GM19025 (cell line): ENCODE measurements around the gene MS4A15.
"Not testable (repeated sequence)": the region's sequence is repeated elsewhere in the genome, so short reads cannot be mapped to it uniquely, and the experiment has no call there.

Experiments
- ATAC-seq: cut with Tn5 transposase; IDR thresholded peaks from one replicate; pipeline ENCODE4 v1.9.1; 2021; ENCODE audit warnings: mild to moderate bottlenecking, low read depth, moderate library complexity; ENCODE audit not compliant: unreplicated experiment

The MS4A15 gene

GRCh38 chr11:60756307-60757032 is at the start of gene MS4A15:
MS4A15 (plus strand) TSS chr11:60756867; CDS start chr11:60763734, 6,867 bp downstream.
- no peak for ATAC-seq

GRCh38 chr11:60706931-60707330 is 49.7 kb upstream of the MS4A15 start:
- ATAC-seq, result no peak

GRCh38 chr11:60710482-60710881 is 46.2 kb upstream of the MS4A15 start:
- no peak for ATAC-seq

- no peak for ATAC-seq
These were observed 45.4 kb upstream of the MS4A15 start for GRCh38 chr11:60711276-60711675.

GRCh38 chr11:60713423-60713822 is 43.2 kb upstream of the MS4A15 start:
- ATAC-seq, result not testable (repeated sequence)

GRCh38 chr11:60717956-60718355 is 38.7 kb upstream of the MS4A15 start:
- ATAC-seq, result no peak

- no peak for ATAC-seq
These were observed 37.9 kb upstream of the MS4A15 start for GRCh38 chr11:60718524-60719316.

GRCh38 chr11:60719391-60719790 is 37.3 kb upstream of the MS4A15 start:
- ATAC-seq, result no peak

- ATAC-seq, result no peak
These were observed 36.2 kb upstream of the MS4A15 start for GRCh38 chr11:60720460-60720859.

GRCh38 chr11:60724420-60724819 is 32.2 kb upstream of the MS4A15 start, which contains the start of gene MS4A18:
MS4A18 (plus strand) TSS chr11:60724720.
- ATAC-seq, result no peak

- no peak for ATAC-seq
These were observed 31.1 kb upstream of the MS4A15 start for GRCh38 chr11:60725592-60725991.

GRCh38 chr11:60731586-60731985 is 25.1 kb upstream of the MS4A15 start:
- no peak for ATAC-seq

- ATAC-seq, result no peak
These were observed 22.4 kb upstream of the MS4A15 start for GRCh38 chr11:60734279-60734678.

- ATAC-seq, result no peak
These were observed 17.6 kb upstream of the MS4A15 start for GRCh38 chr11:60739114-60739513.

GRCh38 chr11:60740573-60740972 is 16.1 kb upstream of the MS4A15 start:
- ATAC-seq, result no peak

GRCh38 chr11:60741421-60741820 is 15.2 kb upstream of the MS4A15 start:
- ATAC-seq, result no peak

- no peak for ATAC-seq
These were observed 13.6 kb upstream of the MS4A15 start for GRCh38 chr11:60743058-60743457.

- no peak for ATAC-seq
These were observed 12.6 kb upstream of the MS4A15 start for GRCh38 chr11:60744114-60744513.

GRCh38 chr11:60747359-60747873 is 9.3 kb upstream of the MS4A15 start:
- ATAC-seq, result no peak

GRCh38 chr11:60748225-60748624 is 8.4 kb upstream of the MS4A15 start:
- ATAC-seq, result no peak

- ATAC-seq, result no peak
These were observed 7.8 kb upstream of the MS4A15 start for GRCh38 chr11:60748821-60749220.

- ATAC-seq, result no peak
These were observed 5.8 kb upstream of the MS4A15 start for GRCh38 chr11:60750911-60751310.
